ENCODE results near the gene CFAP46. TPM values are rescaled to one million over a fixed set of nuclear protein-coding genes. Genes with fewer than 3 reads are reported as not detected.

CFAP46 gene
- total and polyA plus RNA-seq, 2 of the 4 experiments (the other 2 are of a cell fraction) = 1.3 to 1.8 TPM

DNA sequence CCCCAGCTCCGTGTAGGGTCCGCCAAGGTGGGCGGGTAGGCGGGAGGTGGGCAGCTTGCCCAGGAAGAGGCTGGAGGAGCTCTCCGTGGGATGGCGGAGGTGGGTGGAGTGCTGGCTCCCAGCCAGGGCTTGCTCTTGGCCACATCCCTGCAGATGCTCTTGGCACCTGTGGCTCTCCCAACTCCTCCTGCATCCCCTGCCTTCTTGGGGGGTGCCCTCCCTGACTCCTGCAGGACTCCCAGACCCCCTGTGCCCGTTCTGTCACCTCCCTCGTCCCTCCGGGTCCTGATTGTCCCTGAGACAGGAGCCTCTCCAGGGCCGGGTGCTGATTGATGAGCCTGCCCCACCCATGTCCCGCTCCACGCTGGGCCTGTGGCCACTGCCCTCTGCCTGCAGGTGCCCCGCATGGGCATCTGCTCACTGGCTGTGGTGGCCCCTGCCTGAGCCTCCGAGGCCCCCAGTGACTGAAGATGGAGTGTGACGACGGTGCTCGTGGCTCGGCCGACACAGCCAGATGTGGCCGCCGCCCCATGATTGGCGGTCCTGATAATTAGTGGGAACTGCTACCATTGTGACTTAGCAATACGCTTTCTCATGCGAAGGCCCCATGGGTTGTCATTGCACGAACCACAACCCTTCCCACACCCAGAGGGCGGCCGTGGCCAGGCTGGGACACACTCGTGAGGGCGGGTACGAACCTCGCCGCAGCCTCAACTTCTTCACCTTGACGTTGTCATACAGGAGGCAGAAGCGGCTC, 23.6 kb downstream of the CFAP46 start:
- Histone ChIP-seq H4K8ac (ENCODE audit: low read depth in 2 of 2, low read length in 2 of 2) (no peak overlapping the region), H2AK5ac (ENCODE audit: low read depth, low read length) (no peak overlapping the region), H3K9ac (ENCODE audit: low read depth, low read length) (no peak overlapping the region), H2BK120ac (ENCODE audit: low read depth, low read length) (no peak overlapping the region), H3K27me3 (ENCODE audit: control insufficient read depth, insufficient read depth, low read length) (no peaks in the 10 kb centered on the region), H3K23ac (ENCODE audit: low read depth, low read length) (no peak overlapping the region), H2BK20ac (ENCODE audit: low read depth, low read length) (no peak overlapping the region), H3K14ac (replicated peaks; ENCODE audit: low read depth, low read length) (no peak overlapping the region), H3K79me1 (ENCODE audit: low read depth in 1 of 2, low read length in 2 of 2) (no peaks in the 10 kb centered on the region), H4K20me1 (ENCODE audit: insufficient read depth, low read length) (no peaks in the 10 kb centered on the region), H3K4me3 (ENCODE audit: insufficient read depth, low read depth, low read length) (no peak overlapping the region), H3K18ac (ENCODE audit: low read depth, low read length) (no peak overlapping the region), H3K4me1 (ENCODE audit: control insufficient read depth, insufficient read depth, low read length) (no peaks in the 10 kb centered on the region), H4K5ac (ENCODE audit: low read depth, low read length) (no peak overlapping the region), H2AK9ac (replicated peaks; ENCODE audit: low read depth, low read length, poor library complexity) (no peak overlapping the region), H3K27ac (ENCODE audit: insufficient read depth, low read length) (no peak overlapping the region), H3K56ac (ENCODE audit: extremely low read depth, insufficient read depth, low read length) (no peak overlapping the region), H4K91ac (ENCODE audit: insufficient read depth, low read depth, low read length) (no peak overlapping the region), H3K9me3 (ENCODE audit: control insufficient read depth, insufficient read depth, low read length) (no peaks in the 10 kb centered on the region), H2AFZ (replicated peaks; ENCODE audit: low read length, poor library complexity) (no peak overlapping the region), H2BK5ac (ENCODE audit: low read depth, low read length, poor library complexity, severe bottlenecking) (no peak overlapping the region), H3K9me1 (ENCODE audit: insufficient read depth, low read length) (no peaks in the 10 kb centered on the region), H3K4me2 (ENCODE audit: low read depth, low read length) (no peak overlapping the region), H3K4ac (ENCODE audit: low read depth, low read length) (no peak overlapping the region), H2BK15ac (ENCODE audit: low read depth, low read length) (no peak overlapping the region), H3K36me3 (ENCODE audit: control insufficient read depth, insufficient read depth, low read length) (no peaks in the 10 kb centered on the region)
- TF ChIP-seq, protein P1, sequence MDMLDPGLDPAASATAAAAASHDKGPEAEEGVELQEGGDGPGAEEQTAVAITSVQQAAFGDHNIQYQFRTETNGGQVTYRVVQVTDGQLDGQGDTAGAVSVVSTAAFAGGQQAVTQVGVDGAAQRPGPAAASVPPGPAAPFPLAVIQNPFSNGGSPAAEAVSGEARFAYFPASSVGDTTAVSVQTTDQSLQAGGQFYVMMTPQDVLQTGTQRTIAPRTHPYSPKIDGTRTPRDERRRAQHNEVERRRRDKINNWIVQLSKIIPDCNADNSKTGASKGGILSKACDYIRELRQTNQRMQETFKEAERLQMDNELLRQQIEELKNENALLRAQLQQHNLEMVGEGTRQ (IDR thresholded peaks at IDR 0.05; ENCODE audit: low read depth, low read length) = no peak
- no peak for TF ChIP-seq MAFK (IDR thresholded peaks at IDR 0.05; ENCODE audit: low read depth, low read length)
- TF ChIP-seq, protein P2, sequence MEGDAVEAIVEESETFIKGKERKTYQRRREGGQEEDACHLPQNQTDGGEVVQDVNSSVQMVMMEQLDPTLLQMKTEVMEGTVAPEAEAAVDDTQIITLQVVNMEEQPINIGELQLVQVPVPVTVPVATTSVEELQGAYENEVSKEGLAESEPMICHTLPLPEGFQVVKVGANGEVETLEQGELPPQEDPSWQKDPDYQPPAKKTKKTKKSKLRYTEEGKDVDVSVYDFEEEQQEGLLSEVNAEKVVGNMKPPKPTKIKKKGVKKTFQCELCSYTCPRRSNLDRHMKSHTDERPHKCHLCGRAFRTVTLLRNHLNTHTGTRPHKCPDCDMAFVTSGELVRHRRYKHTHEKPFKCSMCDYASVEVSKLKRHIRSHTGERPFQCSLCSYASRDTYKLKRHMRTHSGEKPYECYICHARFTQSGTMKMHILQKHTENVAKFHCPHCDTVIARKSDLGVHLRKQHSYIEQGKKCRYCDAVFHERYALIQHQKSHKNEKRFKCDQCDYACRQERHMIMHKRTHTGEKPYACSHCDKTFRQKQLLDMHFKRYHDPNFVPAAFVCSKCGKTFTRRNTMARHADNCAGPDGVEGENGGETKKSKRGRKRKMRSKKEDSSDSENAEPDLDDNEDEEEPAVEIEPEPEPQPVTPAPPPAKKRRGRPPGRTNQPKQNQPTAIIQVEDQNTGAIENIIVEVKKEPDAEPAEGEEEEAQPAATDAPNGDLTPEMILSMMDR (conservative IDR thresholded peaks at IDR 0.05; ENCODE audit: low read depth, low read length) = no peak
- no peak for TF ChIP-seq FOS (IDR thresholded peaks at IDR 0.05; ENCODE audit: low read depth, low read length)
- TF ChIP-seq RAD21 (IDR thresholded peaks at IDR 0.05; ENCODE audit: low read length) = no peak
- TF ChIP-seq, protein P3, sequence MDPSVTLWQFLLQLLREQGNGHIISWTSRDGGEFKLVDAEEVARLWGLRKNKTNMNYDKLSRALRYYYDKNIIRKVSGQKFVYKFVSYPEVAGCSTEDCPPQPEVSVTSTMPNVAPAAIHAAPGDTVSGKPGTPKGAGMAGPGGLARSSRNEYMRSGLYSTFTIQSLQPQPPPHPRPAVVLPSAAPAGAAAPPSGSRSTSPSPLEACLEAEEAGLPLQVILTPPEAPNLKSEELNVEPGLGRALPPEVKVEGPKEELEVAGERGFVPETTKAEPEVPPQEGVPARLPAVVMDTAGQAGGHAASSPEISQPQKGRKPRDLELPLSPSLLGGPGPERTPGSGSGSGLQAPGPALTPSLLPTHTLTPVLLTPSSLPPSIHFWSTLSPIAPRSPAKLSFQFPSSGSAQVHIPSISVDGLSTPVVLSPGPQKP (IDR thresholded peaks at IDR 0.05; ENCODE audit: borderline replicate concordance, low read depth, low read length) = no peak
- TF ChIP-seq NFE2L2 (IDR thresholded peaks at IDR 0.05; ENCODE audit: low read depth, low read length) = no peak
- no peak for TF ChIP-seq CHD1 (IDR thresholded peaks at IDR 0.05; ENCODE audit: low read depth, low read length)
- no peak for TF ChIP-seq MAZ (IDR thresholded peaks at IDR 0.05; ENCODE audit: borderline replicate concordance, low read depth, low read length)
- no peak for TF ChIP-seq BHLHE40 (IDR thresholded peaks at IDR 0.05; ENCODE audit: low read depth, low read length)
- no peak for TF ChIP-seq POLR2A (IDR thresholded peaks at IDR 0.05; ENCODE audit: low read depth, low read length)
- TF ChIP-seq RCOR1 (IDR thresholded peaks at IDR 0.05; ENCODE audit: insufficient replicate concordance, low read length) = no peak
- ATAC-seq (ENCODE audit: low read depth) (no peak), DNase-seq (no peak)
- 77% methylated on average over 16 of the region's 34 CpGs; no CpG with 5 or more reads in 1 of the 2 experiments for WGBS, 2 experiments (ENCODE audit: extremely low coverage in 2 of 2, insufficient read length in 1 of 2)
- ChIA-PET CTCF (no interaction called here), POLR2A (ENCODE audit: unreplicated experiment) (no interaction called here)
- BruUV-seq (replicated peaks) = no TSS peak
- dilution Hi-C loops (cut with HindIII; ENCODE audit: low sequenced_read_pairs, unreplicated experiment) = no loop called here
- in situ Hi-C loops (cut with MboI; ENCODE audit: low sequenced_read_pairs) = no loop called here
- intact Hi-C loops (cut with micrococcal nuclease) = no loop called here
